Stimulated activated naive CD4-positive, alpha-beta T cell treated with Interleukin-2 at 50 U/mL for 16 hours (primary cell): ENCODE measurements around the gene TUBGCP2.
A peak's percentile ranks its signal among the peaks of the same experiment; 100 is the strongest.

Source experiments
- DNase-seq: peaks from one replicate; lab custom pipeline; 2025; lab: John Stamatoyannopoulos, UW

Gene TUBGCP2

DNA sequence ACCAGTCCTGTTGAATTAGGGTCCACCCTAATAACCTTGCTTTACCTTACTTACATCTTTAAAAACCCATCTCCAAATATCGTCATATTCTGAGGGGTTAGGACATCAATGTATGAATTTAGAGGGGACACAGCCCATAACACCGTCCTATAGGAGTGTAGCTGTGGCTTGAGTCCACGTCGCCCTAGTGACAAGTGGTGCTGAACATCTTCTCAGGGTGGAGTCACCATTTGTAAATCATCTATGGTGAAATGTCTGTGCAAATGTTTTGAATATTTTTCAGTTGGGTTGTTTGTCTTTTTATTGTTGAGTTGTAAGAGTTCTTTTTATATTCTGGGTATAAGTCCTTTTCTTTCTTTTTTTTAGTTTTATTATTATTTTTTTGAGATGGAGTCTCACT is 33.3 kb upstream of the TUBGCP2 start:
- DNase-seq, result no peak

DNA sequence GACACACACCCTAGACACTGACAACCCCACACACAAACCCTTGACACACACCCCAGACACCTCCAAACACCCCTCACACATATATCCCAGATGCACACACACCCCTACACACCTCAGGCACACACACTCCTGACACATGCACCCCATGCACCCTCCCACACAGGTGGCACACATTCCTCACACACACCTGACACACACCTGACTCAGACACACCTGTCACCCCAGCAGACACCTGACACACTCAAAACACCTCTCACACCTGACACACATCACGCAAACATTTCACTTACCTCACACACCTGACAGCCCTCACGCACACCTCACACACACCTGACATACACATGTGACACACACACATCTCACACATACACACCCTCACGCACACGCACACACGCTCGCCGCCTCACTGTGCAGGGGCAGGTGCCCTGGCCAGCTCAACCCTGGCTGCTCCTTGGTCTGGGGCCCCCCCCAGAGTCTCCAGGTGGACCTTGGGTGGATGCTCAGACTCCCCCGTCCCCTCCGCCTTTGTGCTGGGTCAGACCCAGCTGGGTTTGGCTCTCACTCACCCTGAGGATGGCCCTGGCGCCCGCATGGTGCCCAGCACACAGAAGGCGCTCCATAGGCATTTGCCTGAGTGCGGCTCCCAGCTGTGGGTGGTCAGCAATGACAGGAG is 31.2 kb upstream of the TUBGCP2 start:
- DNase-seq, result no peak

DNA sequence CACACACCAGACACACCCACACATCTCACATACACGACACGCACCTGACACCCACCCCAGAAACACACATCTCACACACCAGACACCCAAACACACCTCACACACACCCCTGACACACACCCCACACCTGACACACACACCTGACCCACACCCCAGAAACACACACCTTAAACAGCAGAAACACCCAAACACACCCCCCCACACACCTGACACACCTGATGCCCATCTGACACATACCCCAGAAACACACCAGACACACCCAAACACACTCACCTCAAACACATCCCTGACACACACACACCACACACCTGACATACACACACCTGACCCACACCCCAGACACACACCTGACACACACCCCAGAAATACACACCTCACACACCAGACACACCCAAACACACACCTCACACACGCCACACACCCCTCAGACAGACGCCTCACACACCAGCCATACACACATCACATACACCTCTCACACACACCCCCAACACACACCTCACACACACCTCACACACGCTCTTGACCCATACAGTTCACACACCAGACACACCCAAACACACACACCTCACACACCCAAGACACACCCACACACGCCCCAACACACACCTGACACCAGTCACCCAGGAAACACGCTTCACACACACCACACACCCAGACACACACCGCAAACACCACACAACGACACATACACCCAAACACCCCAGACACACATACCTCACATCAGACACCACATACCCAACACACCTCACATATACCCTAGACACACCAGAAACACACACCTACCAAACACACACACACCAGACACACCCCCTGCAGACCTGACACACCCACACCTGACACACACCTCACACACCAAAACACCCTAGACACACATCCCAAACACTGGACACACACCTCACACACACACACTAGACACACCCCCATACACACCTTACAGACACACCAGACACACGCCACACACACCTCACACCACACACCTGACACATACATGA is 29.7 kb upstream of the TUBGCP2 start:
- DNase-seq, result no peak

DNA sequence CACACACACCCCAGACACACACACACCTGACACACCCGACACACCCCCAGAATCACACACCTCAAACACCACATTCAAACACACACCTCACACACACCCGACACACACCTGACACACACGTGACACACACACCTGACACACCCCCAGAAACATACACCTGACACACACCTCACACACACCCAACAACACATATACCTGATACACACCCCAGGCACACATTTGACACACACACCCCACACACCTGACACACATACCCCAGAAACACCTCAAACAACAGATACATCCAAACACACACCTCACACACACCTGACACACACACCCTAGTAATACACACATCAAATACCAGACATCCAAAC is 28.7 kb upstream of the TUBGCP2 start:
- no peak for DNase-seq

DNA sequence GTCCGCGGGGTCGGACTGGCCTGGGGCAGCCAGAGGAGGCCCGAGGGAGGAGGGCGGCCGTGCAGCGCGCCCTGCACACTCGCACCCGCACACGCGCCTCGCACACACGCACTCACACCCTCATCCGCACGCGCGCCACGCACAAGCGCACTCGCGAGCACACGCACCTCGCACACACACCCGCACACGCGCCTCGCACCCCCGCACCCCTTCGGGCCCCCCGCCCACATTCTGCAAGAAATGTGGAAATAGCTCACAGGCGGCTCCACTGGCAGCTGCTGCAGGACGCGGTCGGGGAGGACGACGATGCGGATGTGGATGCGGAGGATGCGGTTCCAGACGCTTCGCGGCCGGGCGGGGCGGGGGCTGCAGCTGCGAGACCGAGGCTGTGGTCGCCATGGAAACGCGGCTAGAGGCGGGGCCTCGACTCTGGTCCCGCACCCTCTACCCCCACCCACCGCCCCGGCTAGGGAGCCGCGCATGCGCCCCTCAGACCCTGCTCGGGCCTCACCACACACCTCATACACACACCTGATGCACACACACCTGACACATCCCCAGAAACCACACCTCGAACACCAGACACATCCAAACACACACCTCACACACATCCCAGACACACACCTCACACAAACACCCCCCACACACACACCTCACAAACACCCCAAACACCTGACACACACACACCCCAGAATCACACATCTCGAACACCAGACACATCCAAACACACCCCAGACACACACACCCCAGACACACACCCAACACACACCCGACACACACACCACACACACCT is 28.1 kb upstream of the TUBGCP2 start, which contains the start of gene CALY:
Gene CALY (minus strand): TSS at position 320 of the 793 bp plus-strand sequence. CDS start 7,907 bp downstream, outside the sequence.
- DNase-seq, result peak; percentile 76

DNA sequence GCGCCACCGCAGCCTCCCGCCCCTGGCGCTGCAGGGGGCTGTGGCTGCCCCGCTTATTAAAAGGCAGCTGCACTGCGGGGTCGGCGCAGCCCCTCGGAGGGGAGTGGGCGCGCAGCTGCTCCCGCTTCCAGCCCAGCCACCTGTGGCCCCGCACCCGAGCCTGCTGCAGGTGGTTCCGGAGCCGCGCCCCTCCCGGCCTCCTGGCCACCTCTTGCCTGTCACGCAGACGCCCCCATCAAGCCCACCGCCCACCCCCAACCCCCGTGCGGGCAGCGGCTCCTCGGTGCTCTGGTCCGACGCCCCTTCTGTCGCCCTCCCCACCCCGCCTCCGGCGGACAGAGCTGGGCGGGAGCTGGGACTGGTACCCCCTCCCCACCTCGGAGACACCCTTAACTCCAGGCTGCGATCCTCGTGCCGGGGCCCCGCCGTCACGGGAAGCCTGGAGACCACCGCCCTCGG is 27.5 kb upstream of the TUBGCP2 start:
- no peak for DNase-seq

DNA sequence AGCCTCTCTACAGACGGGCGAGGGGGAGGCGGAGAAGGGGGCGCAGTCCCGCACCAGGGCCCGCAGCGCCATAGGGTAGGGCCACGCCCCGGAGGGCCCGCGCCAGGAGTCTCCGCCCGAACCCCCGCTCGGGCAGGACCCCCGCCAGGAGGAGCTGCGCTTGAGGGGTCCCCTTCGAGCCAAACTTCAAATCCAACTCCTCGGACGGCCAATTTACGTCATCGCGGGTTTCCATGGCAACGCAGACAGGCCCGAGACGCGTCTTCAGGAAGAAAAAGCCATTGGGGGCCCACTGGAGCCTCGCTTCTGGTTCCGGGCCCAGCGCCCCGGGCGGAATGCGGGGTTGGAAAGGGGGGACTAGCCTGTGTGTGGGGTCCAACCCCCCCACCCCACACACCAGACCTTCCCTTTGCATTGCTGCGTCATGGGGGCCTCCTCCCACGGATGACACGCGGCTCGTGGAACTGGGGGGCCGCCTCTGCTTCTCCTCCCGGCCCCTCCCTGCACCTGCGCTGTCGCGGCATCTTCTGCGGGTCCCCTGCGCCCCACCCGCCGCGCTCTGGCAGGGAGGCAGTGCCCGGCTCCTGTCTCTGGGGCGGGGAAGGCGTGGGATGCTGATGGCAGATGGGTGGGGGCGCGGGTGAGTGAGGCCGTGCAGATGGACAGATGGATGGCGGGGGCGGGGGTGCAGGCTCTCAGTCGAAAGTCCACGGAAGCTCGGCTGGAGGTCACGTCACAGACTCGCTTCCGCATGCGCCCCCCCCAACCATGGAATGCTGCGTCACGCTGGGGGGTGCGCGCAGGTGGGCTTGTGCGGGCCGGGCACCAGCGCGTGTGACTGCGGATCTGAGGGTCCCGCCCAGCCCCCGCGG is 26.8 kb upstream of the TUBGCP2 start:
- peak; percentile 70 for DNase-seq

DNA sequence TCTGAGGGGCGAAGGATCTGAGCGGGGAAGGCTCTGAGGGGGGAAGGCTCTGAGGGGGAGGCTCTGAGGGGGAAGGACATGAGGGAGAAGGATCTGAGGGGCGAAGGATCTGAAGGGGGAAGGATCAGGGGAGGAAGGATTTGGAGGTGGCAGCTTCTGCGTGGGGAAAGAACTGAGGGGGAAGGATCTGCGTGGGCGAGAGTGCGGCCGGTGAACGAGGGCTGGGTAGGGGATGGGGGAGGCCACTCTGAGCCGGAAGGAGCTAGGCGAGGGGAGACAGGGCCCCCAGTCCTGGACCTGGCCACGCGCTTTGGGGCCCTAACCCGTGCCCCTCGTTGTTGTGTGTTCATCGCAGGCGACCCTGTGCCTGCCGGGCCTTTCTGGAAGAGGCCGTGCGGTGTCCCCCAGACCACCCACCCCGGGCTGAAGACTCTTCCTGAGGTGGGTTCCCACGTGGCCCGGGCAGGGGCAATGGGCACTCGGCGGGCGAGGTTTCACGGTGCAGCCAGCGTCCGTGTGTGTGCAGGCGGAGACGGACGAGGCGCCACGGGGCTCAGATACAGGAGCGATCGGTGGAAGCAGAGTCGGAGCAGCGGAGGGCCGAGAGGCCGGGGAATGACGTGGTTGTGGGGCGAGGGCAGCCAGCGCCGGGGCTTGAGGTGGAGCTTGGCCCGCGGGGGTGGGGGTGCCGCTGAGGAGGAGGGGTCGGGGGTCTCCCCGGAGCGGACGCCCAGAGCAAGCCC is 26.0 kb upstream of the TUBGCP2 start:
- DNase-seq, result no peak

DNA sequence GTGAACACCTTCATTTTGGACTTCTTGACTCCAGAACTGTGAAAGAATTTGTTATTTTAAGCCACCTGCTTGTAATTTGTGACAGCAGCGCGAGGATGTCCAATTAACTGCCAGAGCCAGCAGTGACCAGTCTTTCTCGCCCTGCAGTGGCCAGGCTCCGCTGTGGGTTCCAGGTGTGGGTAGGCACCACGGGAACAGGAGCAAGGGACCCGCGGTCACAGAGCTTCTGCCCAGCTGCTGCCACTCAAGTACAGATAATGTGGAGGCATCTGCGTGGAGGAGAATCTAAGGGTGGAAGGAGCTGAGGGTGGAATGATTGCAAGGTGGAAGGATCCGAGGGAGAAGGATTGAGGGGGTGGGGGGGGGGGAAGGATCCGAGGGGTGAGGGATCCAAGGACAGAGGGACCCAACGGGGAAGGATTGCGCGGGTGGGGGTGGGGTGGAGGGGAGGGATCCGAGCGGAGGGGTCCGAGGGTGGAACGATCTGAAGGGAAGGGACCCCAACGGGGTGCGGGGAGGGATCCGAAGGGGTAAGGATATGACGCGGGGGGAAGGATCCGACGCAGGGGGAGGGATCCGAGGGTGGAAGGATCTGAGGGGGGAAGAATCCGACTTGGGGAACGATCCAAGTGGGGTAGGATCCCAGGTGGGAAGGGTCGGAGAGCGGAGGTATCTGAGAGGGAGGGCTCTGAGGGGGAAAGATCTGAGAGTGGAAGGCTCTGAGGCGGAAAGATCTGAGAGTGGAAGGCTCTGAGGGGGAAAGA is 24.4 kb upstream of the TUBGCP2 start:
- DNase-seq, result no peak

DNA sequence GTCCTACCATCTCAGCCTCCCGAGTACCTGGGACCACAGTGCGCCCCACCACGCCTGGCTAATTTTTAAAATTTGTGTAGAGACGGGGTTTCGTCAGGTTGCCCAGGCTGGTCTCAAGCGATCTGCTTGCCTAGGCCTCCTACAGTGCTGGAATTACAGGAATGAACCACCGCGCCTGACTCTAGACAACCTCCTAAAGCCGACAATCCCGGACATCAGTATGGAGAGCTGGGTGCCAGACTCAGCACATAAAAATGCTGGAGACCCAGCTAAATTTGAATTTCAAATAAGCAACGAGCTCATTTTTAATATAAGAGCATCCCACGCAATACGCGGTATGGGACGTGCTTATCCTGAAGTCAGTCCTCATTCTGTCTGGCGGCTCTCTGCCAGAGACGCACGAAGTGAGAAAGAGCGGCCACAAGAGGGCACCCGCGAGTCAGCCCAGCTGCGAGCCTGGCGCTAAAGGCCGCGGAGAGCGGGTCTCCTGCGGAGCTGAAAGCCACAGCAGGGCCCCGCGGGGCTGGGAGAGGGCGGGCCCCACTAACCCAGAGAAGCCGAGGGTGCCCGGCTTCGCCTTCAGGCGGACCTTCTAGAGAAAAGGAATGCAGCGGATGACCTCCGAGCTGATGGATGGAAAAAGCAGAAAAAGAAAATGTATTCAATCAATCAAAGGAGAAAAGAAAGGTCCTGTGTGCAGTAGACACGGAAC is 21.0 kb upstream of the TUBGCP2 start:
- peak; percentile 81 for DNase-seq

DNA sequence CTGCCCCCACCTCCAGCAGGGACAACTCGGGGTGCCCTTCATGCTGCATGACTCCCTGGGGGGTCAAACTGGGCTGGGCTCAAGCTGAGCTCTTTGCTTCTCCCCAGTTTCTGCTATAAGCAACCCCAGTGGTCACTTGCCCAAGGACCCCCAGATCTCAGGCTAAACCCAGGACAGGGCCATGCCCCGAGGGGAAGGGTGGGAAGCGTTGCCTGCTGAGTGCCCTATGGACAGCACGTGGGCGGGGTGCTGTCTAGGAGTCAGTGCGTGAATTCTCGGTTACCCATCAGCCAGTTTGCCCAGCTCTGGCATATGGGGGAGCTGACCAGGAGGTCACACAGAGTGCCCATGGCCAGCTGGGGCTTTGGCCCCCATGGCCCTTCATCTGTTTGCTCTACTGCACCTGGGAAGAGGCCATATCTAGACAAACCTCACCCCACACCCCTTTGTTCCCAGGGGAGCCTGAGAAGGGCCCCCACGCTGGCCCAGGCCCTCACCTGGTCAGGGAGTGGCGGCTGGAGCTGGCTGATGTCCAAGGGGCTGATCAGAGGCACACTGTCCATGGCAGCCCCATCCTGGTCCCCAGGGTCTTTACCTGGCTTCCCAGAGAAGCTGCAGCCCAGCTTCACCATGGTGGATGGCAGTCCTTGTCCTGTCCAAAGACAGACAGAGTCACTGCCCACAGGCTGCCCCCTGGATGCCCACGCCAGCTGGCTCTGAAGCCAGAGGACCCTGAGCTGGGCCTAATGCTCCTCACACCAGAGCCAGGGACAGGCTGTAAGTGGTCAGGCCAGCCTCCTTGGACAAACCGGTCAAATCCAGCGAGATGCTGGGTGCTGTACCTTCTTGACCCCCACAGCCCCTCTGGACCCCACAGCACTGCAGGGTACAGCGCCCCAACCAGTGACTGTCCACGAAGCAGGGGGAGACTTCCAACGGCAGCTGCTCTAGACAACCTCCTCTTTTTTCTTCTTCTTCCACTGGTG is 20.0 kb upstream of the TUBGCP2 start:
- no peak for DNase-seq

DNA sequence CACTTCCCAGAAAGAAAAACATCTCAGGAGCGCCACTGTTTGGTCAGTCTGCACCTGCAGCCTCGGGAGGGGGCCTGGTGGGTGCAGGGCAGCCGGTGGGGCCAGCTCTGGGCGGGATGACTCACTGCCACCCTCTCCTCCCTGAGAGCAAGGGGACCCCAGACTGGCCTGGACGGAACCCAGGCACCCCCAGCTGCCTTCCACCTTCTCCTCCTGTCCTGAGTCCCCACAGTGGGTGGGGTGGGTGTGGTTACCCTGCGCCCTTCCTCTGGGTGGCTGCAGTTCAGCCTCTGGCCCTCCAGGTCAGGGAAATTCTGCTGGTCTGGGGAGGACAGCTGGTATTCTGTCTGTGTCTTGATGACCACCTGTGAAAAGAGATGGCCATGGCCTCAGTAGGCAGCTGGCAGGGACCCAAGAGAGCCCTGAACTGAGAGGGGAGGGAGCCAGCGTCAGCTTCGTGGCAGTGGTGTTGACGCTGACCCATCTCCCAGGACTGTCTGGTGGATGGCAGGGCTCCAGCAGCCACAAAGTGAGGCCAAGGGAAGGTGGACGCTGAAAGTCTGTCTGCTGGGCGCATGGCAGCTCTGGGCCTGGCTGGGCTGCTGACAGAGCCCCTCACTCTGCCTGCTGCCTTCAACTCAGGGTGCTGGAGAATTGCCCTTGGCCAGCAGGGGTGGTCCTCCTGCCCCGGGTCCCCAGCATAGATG is 19.1 kb upstream of the TUBGCP2 start:
- no peak for DNase-seq

DNA sequence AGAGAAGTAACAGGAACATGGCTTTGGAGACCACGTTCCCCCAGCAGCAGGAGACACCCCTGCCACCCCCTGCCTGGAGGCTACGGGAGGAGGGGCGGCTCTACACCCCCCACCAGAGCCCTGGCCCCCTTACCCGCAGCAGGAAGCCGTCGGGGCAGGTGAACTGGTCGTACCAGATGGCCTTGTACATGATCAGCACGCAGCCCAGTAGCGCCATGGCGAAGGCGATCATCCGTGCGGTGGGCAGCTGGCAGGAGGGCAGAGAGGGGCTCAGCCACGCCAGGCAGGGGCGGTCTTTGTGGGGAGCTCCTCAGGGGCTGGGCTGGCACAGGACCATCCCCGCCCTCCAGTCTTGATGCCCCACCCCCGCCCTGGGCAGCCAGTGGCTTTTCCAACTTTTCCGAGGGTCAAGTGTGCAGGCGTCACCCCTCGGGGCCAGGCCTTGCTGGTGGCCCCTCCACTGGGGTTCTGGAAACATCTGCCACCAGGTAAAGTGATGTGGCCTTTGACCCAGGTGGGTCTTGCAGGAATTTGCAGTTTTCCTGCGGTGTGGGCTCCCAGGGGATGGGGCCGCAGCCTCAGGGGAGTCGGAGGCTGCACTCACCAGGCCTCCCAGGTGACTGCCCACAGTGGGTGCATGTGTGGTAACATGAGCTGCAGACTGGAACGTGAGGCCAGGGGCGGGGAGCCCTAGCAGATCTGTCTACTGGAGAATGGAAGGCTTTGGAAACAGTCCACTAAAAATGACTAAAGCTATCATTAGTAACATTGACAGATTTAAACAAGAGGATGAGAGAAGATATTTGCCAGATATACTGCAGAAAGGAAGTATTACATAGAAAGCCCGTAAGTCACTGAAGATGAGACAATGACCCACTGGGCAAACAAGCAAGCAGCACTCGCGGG is 18.3 kb upstream of the TUBGCP2 start:
- no peak for DNase-seq

DNA sequence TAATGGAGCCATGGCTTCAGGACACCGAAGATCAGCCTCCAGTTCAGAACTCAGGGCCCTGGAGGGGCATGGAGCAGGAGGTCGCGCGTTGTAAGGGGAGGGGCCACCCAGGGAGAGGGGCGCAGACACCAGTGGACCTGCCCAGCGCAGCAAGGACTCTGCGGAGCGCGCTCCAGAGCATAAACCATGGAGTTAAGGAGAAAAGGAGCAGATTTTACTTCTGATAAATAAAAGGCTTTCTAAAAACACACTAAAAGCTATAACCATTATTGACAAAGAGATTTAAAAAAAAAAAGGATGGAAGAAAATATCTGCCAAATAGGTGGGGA is 17.5 kb upstream of the TUBGCP2 start:
- no peak for DNase-seq

DNA sequence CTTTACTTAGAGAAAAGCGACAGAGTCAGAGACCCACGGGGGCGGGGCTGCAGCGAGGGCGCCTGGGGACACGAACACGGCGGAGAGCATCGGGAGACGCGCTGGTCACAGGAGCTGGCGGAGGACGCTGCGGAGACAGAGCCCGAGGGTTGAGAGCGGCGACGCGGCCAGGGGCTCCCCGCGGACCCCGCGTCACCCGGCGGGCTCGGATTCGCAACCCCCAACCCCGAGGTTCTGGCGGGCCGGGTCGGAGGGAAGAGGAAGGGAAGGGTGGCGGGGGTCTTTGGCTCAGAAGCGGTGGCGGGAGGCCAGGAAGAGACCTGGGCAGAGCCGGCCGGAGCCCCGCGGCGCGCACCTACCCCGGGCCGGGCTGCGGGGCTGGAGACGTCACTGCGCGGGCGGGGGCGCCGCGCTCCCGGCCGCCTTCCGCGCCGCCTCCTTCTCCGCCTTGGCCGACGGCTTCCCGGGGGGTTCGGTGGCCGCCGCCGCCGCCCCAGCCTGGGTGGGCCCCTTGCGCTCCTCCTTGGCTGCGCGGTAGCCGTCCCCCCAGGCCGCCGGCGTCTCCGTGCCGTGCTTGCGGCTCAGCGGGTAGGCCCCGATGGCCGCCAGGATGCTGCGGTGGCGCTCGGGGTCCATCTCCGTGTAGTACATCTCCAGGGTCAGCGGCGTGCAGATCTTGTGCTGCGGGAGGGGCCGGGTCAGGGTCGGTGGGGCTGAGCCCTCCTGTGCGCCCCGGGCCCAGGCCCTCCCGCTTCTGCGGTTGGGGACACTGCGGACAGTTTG is 17.0 kb upstream of the TUBGCP2 start:
- no peak for DNase-seq

DNA sequence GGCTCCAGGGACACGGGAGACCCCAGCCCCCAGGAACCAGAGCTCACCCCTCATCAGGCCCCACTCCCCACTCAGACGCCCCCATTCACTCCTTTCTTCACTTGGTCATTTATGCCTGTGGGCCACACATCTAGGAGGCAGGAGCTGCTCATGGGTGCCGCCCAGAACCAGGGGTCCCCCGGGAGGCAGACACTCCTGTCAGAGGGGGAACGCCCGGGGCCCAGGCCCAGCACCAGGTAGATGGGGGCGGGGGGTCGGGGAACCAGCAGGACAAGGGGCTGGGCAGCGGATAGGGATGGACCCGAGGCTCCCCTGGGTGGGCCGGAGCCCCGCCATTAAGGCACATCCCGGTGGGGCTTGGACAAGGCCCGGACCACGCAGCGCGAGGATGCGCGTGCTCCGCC is 16.2 kb upstream of the TUBGCP2 start:
- no peak for DNase-seq
